Keratinocyte (primary cell): ENCODE results near the gene ZNF292. TPM values are rescaled to one million over a fixed set of nuclear protein-coding genes. Genes with fewer than 3 reads are reported as not detected.

ENCODE experiments used
- DNase-seq: peaks from one replicate; pipeline ENCODE4 v3.0.0-alpha.2; 2011; ENCODE audit warnings: low read depth, missing footprints, low spot score
- FAIRE-seq: peaks from 2 replicates; lab custom pipeline; 2011; peaks lifted over from hg19 to GRCh38; lab: Jason Lieb, UNC
- H2AFZ ChIP-seq: 2 replicates; pipeline ENCODE4 v1.6.0; 2012; ENCODE audit warnings: low read length, control low read depth, inconsistent platforms; ENCODE audit not compliant: control insufficient read depth
- H3K27ac ChIP-seq: 2 replicates; pipeline ENCODE4 v1.5.1; 2011; ENCODE audit warnings: low read length; ENCODE audit not compliant: control insufficient read depth, insufficient read depth
- H3K27me3 ChIP-seq: 3 replicates; pipeline ENCODE4 v1.6.0; 2011; ENCODE audit warnings: low read length; ENCODE audit not compliant: control insufficient read depth, insufficient read depth; ENCODE audit errors: extremely low read depth
- H3K36me3 ChIP-seq, 2 experiments: 2 replicates in 1 of 2; 3 replicates in 1 of 2; pipeline ENCODE4 v1.5.1; 2011; ENCODE audit warnings: low read length in 2 of 2, mild to moderate bottlenecking in 1 of 2; ENCODE audit not compliant: control insufficient read depth in 2 of 2, insufficient read depth in 2 of 2; ENCODE audit errors: extremely low read depth in 1 of 2
- H3K4me1 ChIP-seq: 3 replicates; pipeline ENCODE4 v1.5.1; 2011; ENCODE audit warnings: low read length; ENCODE audit not compliant: control insufficient read depth, insufficient read depth; ENCODE audit errors: extremely low read depth
- H3K4me2 ChIP-seq: 3 replicates; pipeline ENCODE4 v1.6.0; 2011; ENCODE audit warnings: low read depth, low read length; ENCODE audit not compliant: control insufficient read depth, insufficient read depth; ENCODE audit errors: extremely low read depth
- H3K4me3 ChIP-seq, 3 experiments: fragments of 200-600 bp in 1 of 3; sonication (generic) in 1 of 3; 2 replicates in 2 of 3; 3 replicates in 1 of 3; pipeline ENCODE4 v1.5.1; 2011 to 2016; ENCODE audit warnings: low read length in 3 of 3, mild to moderate bottlenecking in 3 of 3, control low read depth in 2 of 3, inconsistent platforms in 1 of 3, low read depth in 1 of 3, mixed read lengths in 1 of 3, mixed run types in 1 of 3, moderate library complexity in 1 of 3; ENCODE audit not compliant: control insufficient read depth in 2 of 3, insufficient read depth in 2 of 3; ENCODE audit errors: extremely low read depth in 1 of 3
- H3K79me2 ChIP-seq: 2 replicates; pipeline ENCODE4 v1.6.0; 2012; ENCODE audit warnings: low read length; ENCODE audit not compliant: control insufficient read depth, insufficient read depth
- H3K9ac ChIP-seq: 3 replicates; pipeline ENCODE4 v1.6.0; 2011; ENCODE audit warnings: low read length; ENCODE audit not compliant: control insufficient read depth, insufficient read depth; ENCODE audit errors: extremely low read depth
- H3K9me1 ChIP-seq: 3 replicates; pipeline ENCODE4 v1.6.0; 2011; ENCODE audit warnings: low read length; ENCODE audit not compliant: control insufficient read depth, insufficient read depth; ENCODE audit errors: extremely low read depth
- H3K9me3 ChIP-seq: 2 replicates; pipeline ENCODE4 v1.5.1; 2012; ENCODE audit warnings: low read depth, low read length; ENCODE audit not compliant: control insufficient read depth
- H4K20me1 ChIP-seq: 3 replicates; pipeline ENCODE4 v1.6.0; 2011; ENCODE audit warnings: low read length; ENCODE audit not compliant: control insufficient read depth, insufficient read depth; ENCODE audit errors: extremely low read depth
- EZH2 ChIP-seq: IDR thresholded peaks from one replicate; pipeline ENCODE4 v1.6.1; 2012; ENCODE audit warnings: inconsistent platforms, mild to moderate bottlenecking, low read length, moderate library complexity
- dilution Hi-C: fragments of 300-500 bp; cut with MboI; formaldehyde crosslinking; loops from one replicate; pipeline ENCODE4 v1.7.0; 2020; ENCODE audit warnings: low sequenced_read_pairs; ENCODE audit not compliant: extremely low pct_ligation_motif_present
- polyA plus RNA-seq, 5 experiments: library from polyadenylated mRNA; depleted of rRNA in 3 of 5; stranded (reverse) in 3 of 5; stranded (forward) in 1 of 5; unstranded in 1 of 5; fragments of >200 nt; gene quantifications; 1 replicate in 1 of 5; 2 replicates in 3 of 5; 3 replicates in 1 of 5; pipeline versions ENCODE4 v1.2.1 to v1.2.3, GENCODE V29; 2011 to 2012; ENCODE audit warnings: missing spikeins in 2 of 5, low read depth in 1 of 5, low replicate concordance in 1 of 5
- TF ChIP-seq, protein P1 (sequence below), 3 experiments: IDR thresholded peaks in 1 of 3; conservative IDR thresholded peaks in 1 of 3; optimal IDR thresholded peaks in 1 of 3; 2 replicates in 2 of 3; 3 replicates in 1 of 3; pipeline versions ENCODE3 to v1.5.1; 2011; ENCODE audit warnings: low read length in 3 of 3, mild to moderate bottlenecking in 3 of 3, moderate library complexity in 2 of 3, control low read depth in 1 of 3, inconsistent platforms in 1 of 3; ENCODE audit not compliant: insufficient read depth in 2 of 3; ENCODE audit errors: extremely low read depth in 1 of 3

The ZNF292 gene
- polyA plus RNA-seq, 1 donor (not counting 4 experiments of a cell fraction or from before 2014, with no cell fraction given) = 8.4 TPM

DNA sequence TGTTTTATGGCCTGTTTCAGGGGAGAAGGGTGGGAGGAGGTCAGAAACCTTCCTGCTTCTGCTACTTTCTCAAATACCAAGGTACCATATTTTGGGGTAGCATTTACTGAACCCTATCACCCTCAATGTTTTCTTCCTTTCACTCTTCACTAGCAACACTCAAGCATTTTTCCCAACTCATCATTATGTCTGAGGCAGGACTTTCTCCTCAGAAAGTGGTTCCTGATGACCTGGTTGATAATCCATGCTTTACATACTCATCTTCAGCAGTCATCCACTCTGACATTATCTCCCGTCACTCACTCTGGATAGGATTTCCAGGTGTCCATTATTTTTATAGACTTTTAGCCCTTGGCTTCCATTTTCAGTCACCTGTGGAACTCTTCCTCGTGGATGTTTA is 21.1 kb downstream of the ZNF292 start:
- TF ChIP-seq, protein P1, sequence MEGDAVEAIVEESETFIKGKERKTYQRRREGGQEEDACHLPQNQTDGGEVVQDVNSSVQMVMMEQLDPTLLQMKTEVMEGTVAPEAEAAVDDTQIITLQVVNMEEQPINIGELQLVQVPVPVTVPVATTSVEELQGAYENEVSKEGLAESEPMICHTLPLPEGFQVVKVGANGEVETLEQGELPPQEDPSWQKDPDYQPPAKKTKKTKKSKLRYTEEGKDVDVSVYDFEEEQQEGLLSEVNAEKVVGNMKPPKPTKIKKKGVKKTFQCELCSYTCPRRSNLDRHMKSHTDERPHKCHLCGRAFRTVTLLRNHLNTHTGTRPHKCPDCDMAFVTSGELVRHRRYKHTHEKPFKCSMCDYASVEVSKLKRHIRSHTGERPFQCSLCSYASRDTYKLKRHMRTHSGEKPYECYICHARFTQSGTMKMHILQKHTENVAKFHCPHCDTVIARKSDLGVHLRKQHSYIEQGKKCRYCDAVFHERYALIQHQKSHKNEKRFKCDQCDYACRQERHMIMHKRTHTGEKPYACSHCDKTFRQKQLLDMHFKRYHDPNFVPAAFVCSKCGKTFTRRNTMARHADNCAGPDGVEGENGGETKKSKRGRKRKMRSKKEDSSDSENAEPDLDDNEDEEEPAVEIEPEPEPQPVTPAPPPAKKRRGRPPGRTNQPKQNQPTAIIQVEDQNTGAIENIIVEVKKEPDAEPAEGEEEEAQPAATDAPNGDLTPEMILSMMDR (optimal IDR thresholded peaks at IDR 0.05 in 1 of 3, IDR thresholded peaks at IDR 0.05 in 1 of 3, conservative IDR thresholded peaks at IDR 0.05 in 1 of 3; ENCODE audit: extremely low read depth in 1 of 3, insufficient read depth in 2 of 3, low read length in 3 of 3) = no peak
- TF ChIP-seq EZH2 = no peak
- Histone ChIP-seq H3K27ac (no peak overlapping the region), H3K4me3 (no peak overlapping the region), H3K9ac (no peak overlapping the region), H3K27me3 (no peaks in the 10 kb centered on the region), H3K9me3 (no peaks in the 10 kb centered on the region), H3K4me2 (no peak overlapping the region), H3K36me3 (no peaks in the 10 kb centered on the region), H3K4me1 (peaks cover 6% of the 10 kb centered on the region), H4K20me1 (peaks cover 5% of the 10 kb centered on the region), H2AFZ (no peak overlapping the region), H3K79me2 (peaks cover 94% of the 10 kb centered on the region), H3K9me1 (peaks cover 3% of the 10 kb centered on the region)
- no peak for FAIRE-seq
- dilution Hi-C loops = no loop called here
- DNase-seq = no peak

DNA sequence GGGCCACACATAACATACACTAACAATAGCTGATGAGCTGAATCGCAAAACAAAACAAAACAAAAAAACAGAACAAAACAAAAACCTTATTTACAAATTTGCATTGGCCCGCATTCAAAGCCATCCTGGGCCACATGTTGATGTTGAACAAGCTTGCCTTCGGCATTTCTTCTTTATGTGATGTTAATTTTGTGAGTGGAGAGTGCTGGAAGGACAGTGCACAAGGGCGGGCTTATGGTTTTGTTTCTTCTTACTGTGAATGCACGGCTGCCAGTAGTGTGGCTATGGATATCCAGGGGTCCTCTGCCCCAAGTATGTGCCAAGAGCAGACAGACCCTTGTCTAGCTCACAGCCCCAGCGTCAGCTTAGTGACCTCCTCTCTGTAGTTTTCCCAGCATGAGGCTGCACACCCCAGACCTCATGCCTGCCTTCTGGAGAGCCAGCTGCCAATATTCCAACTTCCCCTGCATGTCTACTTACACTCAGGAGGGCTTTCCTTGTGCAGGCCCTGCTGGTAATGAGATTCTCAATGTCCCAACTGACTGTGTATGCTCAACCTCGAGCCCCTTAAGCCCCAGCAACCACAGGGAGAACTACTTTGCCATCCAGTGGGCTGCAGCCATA is 24.9 kb downstream of the ZNF292 start:
- peaks cover 85% of the 10 kb centered on the region for H3K79me2 ChIP-seq
- TF ChIP-seq EZH2 = no peak
- no peaks in the 10 kb centered on the region for H3K9me3 ChIP-seq
- no peaks in the 10 kb centered on the region for H3K27me3 ChIP-seq
- dilution Hi-C loops = no loop called here
- no peak for FAIRE-seq
- no peaks in the 10 kb centered on the region for H3K4me1 ChIP-seq
- no peak overlapping the region for H3K4me2 ChIP-seq
- H3K36me3 ChIP-seq = peaks cover 0 to 1% of the 10 kb centered on the region in 2 experiments
- peaks cover 3% of the 10 kb centered on the region for H4K20me1 ChIP-seq
- no peak overlapping the region for H2AFZ ChIP-seq
- no peak overlapping the region for H3K9ac ChIP-seq
- no peak overlapping the region for H3K27ac ChIP-seq
- DNase-seq = no peak
- H3K4me3 ChIP-seq = no peak overlapping the region
- no peaks in the 10 kb centered on the region for H3K9me1 ChIP-seq

DNA sequence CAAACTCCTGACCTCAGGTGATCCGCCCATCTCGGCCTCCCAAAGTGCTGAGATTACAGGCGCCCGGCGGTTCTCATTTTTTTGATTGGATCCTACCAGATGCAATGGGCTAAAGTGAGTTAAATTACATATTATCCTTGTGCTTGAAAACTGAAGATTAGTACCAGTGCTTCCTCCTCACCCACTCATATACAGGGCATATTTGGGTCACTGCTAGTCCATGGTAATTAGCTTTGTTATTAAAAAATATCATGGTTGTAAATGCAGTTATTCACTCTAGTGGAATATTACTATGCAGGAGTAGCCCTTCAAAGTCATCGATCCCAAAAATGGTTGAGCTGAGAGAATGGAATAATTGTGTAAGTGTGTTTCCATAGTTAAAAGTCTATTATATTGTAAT is 26.5 kb downstream of the ZNF292 start:
- DNase-seq (no peak), FAIRE-seq (no peak)
- H3K4me1 ChIP-seq = no peaks in the 10 kb centered on the region
- no peak overlapping the region for H3K27ac ChIP-seq
- dilution Hi-C loops = no loop called here
- no peaks in the 10 kb centered on the region for H3K9me1 ChIP-seq
- no peak for TF ChIP-seq EZH2
- TF ChIP-seq, protein P1 (optimal IDR thresholded peaks at IDR 0.05 in 1 of 3, IDR thresholded peaks at IDR 0.05 in 1 of 3, conservative IDR thresholded peaks at IDR 0.05 in 1 of 3; ENCODE audit: extremely low read depth in 1 of 3, insufficient read depth in 2 of 3, low read length in 3 of 3) = no peak
- H3K27me3 ChIP-seq = no peaks in the 10 kb centered on the region
- H4K20me1 ChIP-seq = peaks cover 3% of the 10 kb centered on the region
- H3K79me2 ChIP-seq = peaks cover 83% of the 10 kb centered on the region
- H3K36me3 ChIP-seq = peaks cover 0 to 1% of the 10 kb centered on the region in 2 experiments
- no peak overlapping the region for H3K9ac ChIP-seq
- H3K4me3 ChIP-seq = no peak overlapping the region
- H2AFZ ChIP-seq = no peak overlapping the region
- no peak overlapping the region for H3K4me2 ChIP-seq
- no peaks in the 10 kb centered on the region for H3K9me3 ChIP-seq
